Stimulated activated CD8-positive, alpha-beta memory T cell treated with anti-CD3 and anti-CD28 coated beads, Interleukin-15, amount 100 ng/mL, for 1 hour (primary cell): ENCODE measurements around the gene ATXN1.

ENCODE experiments used
- DNase-seq: peaks from one replicate; pipeline ENCODE4 v3.0.0-alpha.2; 2020; ENCODE audit warnings: low read depth

ATXN1 gene

DNA sequence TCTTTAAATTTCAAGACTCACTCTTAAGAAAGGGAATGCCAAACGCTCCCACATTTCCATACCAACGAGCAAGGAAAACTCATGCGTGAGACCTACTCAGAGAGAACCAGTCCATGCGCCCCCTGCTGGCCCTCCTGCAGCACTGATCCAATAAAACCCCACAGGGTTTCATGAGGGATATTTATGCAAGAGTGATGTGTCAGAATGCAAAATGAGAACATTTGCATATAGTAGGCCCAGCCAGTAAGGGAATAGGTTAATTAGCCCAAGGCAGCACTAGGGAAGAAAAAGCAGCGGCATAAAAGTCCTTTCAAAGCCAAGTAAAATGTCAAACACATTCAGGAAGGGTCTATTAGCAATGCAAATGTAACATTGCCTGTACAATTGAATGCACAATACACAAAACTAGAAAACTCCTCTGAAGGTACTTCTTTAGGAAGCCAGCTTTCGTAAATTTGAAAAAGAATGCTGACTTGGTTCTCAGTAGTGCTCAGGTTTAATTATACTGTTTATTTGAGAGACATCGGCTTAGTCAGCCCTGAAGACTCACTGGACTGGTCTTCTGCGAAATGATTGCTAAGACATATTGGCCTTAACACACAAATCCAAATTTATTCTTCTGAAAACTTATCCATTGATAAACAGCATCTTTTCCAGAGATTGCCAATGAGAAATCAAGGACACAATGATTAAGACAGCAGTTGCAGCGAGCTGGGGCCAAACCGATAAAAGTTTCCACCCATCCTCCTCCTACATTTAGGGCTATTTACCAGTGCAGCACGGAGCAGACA is 429.7 kb downstream of the ATXN1 start:
- peak; percentile 48 for DNase-seq

DNA sequence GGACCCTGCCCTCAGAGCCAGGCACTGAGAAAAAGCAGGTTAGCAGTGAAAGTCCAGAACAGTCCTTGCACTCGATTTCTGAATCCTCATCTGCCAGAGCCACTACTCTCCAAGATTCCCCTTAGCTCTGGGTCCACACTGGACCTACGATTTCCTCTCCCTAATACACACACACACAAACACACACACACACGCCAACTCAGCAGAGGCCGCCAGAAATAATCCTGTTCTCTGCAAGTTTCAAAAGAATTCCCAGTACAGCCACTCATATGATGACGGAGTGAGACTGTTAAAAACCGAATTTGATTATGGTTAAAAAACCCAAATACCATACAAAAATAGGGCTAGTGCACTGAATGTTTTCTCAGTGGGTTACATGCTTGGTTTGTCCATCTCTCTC is 432.0 kb downstream of the ATXN1 start:
- DNase-seq = no peak

DNA sequence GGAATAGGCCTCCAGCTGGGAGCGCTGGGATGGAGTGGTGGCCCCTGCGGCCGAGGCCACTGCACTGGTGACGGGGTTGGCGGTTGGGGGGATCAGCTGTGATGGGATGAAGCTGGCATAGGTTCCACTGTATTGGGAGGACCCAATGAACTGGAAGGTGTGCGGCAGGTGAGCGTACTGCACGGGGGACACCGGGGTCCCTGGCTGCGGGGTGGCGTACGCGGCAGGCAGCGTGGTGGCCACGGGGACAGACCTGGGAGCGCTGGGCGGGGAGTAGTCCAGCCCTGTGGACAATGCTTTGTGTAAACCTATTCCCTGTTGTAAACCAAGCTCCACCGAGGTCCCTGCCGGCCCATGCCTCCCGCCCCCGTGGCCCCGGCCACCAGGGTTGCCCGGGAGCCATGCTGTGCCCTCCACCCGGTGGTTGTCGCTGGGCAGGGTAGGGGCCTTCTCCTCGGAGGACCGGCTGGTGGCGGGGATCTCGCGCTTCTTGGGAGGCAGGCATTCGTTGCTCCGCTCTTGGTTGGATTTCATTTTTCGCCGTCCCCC is 433.4 kb downstream of the ATXN1 start:
- DNase-seq = no peak

DNA sequence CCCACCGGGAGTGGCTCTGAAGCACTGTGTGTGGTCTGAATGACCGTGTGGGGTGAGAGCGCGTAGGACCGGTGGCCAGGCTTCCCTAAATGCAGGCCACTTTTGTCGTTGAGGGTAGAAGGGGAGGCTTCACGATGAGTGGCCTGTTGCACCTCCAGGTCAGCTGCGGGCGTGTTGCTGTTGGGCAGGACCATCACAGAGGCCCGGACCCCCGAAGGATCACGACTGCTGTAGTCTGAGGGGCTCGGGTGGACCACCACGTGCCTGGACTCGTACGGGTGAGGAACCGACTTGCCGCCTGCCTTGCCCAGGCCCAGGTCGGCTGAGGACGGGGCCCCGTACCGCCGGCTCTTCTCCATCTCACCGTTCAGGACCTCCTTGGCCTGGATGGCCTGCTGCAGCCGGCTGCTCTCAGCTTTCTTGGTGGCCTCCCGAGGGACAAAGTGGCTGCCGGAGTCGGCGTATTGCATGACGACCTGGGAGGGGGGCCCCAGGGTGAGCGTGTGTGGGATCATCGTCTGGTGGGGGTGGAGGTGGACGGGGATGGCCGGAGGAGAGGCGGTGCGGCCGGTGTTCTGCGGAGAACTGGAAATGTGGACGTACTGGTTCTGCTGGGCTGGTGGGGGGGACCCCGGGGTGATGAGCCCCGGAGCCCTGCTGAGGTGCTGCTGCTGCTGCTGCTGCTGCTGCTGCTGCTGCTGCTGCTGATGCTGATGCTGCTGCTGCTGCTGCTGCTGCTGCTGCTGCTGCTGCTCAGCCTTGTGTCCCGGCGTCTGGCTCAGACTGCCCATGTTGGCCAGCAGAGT is 434.1 kb downstream of the ATXN1 start:
- no peak for DNase-seq

DNA sequence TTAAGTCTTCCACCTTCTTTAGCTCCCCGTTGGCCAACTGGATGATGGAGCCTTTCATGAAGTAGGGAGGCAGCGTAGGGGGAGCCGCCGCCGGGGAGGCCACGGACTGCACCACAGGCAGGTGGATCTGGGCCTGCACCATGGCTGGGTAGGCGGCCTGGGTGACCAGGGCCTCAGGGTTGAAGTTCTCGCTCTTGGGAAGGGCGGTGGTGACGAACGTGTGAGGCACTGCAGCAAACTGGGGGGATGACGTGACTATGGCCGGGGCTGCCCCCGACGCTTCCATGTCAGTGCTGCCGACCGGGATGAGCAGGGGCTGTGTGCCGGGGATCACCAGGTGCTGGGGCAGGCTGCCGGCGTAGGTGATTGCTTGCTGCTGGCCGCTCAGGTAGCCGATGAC is 434.7 kb downstream of the ATXN1 start:
- DNase-seq = no peak

DNA sequence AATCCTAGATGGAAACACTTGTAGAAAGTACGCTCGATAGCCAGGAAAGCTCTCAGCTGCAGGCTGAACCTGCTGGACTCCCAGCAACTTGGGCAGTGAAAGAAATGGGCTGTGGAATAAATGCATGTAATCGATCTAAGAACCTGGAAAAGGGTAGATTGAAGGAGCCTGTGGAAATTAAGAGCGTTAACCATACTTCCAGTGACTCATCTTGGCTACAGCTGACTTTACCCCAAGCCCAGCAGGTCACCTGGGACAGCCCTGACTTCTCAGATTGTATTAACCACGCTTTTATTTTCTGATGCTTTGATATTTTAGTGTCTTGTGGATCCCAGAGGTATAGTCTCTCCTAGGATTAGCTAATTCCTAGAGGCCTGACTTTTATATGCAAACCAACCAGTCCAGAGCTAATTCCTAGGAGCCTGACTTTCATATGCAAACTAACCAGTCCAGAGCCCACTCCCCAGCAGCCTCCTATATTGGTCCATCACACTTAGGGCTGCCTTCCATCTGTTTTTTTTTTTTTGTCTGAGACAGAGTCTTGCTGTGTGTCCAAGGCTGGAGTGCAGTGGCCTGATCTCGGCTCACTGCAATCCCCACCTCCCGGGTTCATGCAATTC is 436.5 kb downstream of the ATXN1 start:
- DNase-seq = no peak

DNA sequence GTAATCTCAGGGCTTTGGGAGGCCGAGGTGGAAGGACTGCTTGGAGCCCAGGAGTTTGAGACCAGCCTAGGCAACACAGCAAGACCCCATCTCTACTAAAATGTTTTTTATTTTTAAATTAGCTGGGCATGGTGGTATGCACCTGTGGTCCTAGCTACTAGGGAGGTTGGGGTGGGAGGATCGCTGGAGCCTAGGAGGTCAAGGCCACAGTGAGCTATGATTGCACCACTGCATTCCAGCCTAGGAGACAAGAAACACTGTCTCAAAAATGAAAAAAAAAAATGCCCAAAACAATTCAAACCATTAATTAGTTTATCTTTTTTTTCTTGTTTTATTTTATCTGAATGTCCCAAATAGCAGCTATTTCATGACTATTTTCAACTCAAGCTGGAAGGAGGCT is 437.1 kb downstream of the ATXN1 start:
- DNase-seq = no peak

DNA sequence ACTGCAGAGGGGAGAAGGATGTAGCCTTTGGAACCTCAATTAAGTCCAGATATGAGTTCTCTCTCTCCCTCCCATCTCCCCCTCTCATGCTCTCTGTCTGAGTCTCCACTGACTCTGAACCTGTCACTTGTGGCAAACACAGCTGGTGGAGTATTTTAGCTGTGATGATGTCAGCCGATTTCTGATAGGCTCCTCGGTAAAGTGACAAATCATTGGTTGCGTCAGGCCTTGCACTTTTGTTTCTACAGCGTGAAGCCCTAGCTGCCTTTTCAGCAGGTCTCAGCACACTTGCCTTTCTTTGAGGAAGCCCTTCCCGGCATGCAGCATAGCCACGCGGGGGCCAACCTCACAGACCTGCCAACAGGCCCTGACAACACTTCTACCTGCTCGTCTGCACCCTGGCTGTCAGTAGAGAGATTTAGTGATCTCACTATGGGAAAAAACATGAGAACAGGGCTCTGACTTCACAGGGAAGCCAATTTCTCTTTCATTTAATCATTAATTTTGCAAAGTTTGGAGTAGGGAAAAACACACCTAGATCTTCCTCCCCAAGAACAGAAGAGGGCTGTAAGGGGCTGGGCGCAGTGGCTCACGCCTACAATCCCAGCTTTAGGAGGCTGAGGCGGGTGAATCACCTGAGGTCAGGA is 438.5 kb downstream of the ATXN1 start:
- DNase-seq = peak; percentile 39

DNA sequence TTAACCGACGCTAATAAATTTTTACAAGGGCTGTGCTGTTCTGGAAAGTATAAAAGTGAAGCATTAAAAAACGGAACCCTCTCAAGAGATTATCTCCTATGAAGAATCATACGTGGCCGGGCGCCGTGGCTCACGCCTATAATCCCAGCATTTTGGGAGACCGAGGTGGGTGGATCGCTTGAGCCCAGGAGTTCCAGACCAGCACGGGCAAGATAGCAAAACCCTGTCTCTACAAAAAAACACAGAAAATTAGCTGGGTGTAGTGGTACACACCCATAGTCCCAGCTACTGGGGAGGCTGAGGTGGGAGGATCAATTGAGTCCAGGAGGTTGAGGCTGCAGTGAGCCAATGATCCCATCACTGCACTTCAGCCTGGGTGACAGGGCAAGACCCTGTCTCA is 439.4 kb downstream of the ATXN1 start:
- no peak for DNase-seq

DNA sequence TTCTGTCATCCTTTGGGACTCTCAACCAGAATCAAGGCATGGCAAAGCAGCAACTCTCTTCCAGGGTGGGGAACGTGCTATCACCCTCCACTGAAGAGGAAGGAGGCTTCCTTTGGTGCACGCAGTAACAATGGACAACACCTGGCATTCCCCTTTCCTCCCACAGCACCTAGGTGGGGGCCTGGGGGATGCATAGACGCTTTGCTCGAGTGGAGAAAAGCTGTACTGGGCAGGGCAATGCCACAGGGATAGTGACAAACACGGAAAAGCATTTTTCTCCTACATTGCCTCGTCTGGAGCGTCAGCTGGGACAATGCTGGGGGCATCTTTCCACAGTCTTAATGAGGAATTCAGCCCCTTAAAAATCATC is 439.9 kb downstream of the ATXN1 start:
- DNase-seq = no peak

DNA sequence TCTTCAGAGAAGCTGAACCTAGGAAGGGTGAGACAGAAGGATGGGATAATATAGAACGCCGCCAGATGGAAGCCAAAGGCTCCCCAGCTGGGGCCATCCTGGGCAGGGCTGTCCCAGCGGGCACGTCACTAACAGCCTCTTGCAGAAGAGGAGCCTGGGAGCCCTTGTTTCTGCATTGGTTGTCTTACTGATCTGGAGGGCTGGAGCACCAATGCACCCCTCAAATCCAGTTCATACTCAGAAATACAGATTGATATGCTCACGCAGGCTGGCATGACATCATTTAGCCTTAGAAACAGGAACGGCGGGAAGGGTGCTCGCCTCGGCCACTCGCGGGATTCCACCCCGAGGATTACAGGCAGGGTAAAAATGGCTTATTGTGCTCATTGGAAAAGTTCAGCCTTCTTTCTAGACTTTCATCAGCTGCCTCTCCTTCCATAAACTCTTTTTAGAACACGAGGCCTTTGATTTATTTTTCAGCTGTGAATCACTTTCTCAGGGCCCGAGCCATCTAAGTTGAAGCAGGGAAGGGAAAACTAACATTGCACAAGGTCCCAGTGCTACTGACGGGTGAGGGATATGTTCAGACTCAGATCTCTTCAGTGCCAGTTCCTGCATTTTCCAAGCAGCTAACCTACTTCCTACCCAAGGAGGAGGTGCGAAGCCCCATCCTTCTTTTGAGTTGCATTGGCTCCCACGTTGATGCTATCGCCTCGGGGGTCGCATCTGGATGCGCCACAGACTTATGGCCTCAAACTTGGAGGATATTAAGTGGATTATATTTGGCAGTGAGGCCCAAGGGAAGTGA is 440.5 kb downstream of the ATXN1 start:
- DNase-seq = no peak

DNA sequence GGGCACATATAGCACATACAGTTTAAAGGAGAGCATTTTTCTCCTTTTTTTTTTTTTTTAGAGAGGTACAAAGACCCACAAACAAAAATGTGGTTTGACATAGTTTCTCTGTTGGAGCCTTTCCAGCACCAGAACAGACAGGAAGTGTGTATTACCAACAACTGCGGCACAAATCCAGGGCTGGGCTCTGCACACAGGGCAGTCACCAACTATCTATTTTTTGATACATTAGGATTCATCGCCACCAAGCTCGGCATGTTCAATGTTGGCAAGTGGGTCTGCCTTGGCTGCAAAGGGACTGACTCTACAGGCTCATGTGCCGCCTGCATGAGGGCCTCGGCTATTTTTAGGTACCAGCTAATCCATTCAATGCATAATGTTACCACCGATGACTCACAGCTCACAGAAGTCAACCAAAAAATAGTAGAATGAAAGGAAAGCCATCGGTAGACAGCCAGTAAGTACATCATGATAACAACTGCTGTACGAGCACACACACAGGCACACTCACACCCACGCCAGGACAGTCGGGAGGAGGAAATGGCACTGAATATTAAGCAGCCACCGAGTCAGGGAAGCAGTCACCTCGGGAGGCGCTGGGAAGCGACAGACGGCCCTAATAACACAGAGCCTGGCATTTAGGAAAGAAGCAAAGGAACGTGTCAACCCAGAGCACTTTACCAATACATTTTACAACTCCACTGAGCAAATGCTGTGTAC is 441.3 kb downstream of the ATXN1 start:
- DNase-seq = peak; percentile 30

DNA sequence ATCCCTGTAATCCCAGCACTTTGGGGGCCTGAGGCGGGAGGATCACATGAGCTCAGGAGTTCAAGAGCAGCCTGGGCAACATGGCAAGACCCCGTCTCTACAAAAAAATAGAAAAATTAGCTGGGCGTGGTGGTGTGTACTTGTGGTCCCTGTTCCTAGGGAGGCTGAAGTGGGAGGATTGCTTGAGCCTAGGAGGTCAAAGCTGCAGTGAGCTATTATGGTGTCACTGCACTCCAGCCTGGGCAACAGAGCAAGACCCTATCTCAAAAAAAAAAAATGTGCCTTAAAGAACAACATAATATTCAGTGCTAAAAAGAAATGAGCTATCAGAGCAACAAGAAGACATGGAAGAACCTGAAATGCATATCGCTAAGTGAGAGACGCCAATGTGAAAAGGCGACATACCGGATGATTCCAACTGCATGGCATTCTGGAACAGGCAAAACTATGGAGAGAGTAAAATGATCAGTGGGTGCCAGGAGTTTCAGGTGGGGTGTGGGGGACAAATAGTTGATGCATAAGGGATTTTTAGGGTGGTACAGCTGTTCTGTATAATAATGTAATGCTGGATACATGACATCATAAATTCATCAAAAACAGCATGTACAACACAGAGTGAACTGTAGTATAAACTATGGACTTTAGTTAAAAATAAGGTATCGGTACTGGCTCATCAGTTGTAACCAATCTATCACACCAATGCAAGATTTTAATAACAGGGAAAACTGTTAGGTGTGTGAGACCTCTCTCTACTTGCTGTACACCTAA is 442.1 kb downstream of the ATXN1 start:
- DNase-seq = no peak

DNA sequence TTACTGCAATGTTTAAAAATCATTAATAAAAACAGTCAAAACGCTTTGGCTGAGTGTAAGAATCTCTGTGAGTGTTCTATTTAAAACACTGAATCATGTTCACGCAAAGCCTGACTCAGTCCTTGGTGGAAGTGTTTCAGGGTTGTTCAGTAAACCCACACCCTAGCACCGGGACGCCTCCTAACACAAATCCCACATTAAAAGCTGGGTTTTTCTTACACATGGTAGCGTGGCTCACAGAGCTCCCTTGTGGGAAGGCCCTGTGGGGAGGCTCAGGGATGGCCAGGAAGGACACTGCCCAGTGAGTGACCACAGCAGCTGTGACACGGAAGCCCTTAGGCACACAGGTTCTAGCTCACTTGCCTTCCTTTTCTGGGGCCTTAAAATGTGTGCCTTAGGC is 442.7 kb downstream of the ATXN1 start:
- DNase-seq = no peak

DNA sequence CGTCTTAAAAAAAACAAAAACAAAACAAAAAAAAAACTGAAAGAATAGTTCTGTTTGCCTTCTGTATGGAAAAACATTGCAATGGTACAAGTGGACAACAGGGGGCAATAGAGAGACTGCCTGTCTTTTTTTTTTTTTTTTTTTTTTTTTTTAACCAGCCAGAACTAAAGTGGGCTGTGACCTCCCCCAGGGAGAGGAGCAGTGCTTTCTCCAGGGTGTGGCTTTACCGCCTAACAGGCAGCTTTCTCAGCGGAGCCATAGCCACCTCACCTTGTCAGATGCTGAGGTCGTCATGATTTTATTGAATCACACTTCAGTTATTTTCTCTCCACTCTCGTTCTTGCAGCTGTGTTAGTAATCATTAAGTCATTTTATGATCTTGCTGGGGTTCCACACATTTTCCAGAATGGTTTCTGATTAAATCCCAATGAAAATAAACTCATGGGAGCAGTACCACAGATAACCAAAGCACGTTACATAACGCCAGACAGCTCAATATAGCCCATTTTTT is 444.5 kb downstream of the ATXN1 start:
- no peak for DNase-seq

DNA sequence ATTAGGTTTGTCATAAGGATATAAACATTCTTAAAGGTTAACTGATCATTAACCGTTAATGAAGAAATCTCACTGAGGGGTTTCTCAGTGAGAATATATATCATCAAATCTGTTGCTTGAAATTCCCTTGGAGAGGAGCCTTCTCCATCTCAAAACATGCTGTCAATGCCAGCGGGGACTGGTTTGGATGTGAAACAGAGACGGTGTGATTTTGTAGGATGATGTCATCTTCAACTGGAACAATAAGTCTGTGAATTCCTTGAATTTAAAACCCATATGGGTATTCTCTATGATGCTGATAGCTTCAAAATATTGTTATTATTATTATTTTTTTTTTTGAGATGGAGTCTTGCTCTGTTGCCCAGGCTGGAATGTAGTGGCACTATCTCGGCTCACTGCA is 447.0 kb downstream of the ATXN1 start:
- no peak for DNase-seq

DNA sequence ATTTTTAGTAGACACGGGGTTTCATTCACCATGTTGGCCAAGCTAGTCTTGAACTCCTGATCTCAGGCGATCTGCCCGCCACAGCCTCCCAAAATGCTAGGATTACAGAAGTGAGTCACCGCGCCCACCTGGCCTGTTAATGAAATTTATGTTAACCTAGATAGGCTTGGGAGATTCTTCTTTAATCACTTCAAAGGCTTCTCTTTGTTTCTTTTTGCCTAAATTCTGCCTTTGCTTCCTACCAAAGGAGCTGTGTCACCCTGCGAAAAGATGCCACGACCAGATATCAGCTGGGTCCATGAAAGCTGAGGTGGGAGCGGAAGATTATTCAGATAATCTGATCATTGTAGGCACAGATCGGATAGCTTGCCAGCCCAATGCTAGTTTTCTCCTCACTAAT is 447.5 kb downstream of the ATXN1 start:
- no peak for DNase-seq

DNA sequence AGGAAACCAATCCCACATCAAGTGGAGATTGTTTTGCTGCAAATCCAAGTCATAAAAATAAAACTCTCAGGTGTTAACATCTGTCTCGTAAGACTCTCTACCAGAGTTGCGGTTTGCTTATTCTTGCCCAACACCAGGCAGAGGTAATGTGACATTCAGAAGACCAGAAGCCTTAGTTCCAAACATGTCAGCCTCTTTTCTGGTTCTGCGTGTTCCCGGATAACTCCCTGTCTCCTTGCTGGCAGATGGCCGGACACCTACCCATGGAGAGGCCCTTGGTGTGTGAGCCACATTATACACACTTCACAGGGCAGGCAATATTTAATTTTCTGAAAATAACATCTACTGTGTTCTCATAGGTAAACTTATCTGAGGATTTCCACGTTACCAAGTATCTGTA is 449.5 kb downstream of the ATXN1 start:
- DNase-seq = no peak

DNA sequence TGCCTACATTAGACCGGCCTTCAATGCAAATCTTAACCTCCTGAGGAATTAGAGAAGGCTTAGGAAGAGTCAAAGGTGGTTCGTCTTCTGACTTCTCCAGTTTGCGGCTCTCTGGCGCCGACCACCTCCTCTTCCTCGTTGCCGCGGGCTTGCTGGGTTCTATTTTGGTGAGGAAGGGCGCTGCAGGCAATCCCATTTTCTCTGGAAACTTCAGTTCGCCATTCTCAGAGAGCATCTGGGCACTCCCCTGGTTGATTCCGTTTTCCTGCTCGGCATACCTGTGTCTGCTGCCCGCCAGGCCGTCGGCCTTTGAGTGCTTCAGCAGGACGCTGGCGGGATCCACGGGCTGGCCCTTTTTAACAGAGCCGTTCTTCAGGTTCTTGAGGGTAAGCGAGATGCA is 454.9 kb downstream of the ATXN1 start:
- DNase-seq = no peak

DNA sequence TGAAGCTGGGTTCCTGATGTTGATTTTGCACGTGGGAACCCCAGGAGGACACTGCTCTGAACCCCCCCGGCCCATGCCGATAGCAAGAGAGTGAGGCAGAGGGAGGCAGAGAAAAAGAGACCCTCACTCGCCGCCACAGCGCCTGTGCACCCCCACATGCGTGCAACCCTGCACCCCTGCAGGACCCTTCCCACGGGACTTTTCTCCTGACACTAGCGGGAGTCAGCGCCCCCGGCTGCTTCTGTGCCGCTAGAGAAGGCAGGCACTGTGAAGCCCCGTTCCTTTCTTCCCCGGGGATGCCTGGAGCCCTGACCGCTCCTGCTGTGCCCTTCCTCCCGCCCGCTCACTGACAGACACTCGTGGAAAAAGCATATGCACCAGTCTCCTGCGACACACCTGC is 455.5 kb downstream of the ATXN1 start:
- no peak for DNase-seq
